Stimulated activated CD8-positive, alpha-beta memory T cell treated with anti-CD3 and anti-CD28 coated beads, Interleukin-7, amount 100 ng/mL, for 4 hours (primary cell): ENCODE data around the gene TRAPPC8.
"Not testable (repeated sequence)": the region's sequence is repeated elsewhere in the genome, so short reads cannot be mapped to it uniquely, and the experiment has no call there.

Experiments used
- DNase-seq, 2 donors: peaks; one replicate each; pipeline ENCODE4 v3.0.0-alpha.2; 2020; ENCODE audit warnings: low read depth in 2 of 2

The TRAPPC8 gene

GRCh38 chr18:31942291-31942998 lies 483 bp downstream of the TRAPPC8 start:
- peak; percentile 2 to 33 for DNase-seq

- no peak for DNase-seq
Measured at GRCh38 chr18:31941010-31941809, 1.7 kb downstream of the TRAPPC8 start.

- DNase-seq = not testable (repeated sequence)
Measured at GRCh38 chr18:31934773-31935172, 8.2 kb downstream of the TRAPPC8 start.

GRCh38 chr18:31931886-31932240 lies 11.1 kb downstream of the TRAPPC8 start:
- DNase-seq = no peak

- no peak for DNase-seq
Measured at GRCh38 chr18:31931163-31931885, 11.6 kb downstream of the TRAPPC8 start.

- no peak for DNase-seq
Measured at GRCh38 chr18:31929273-31929672, 13.7 kb downstream of the TRAPPC8 start.

- not testable (repeated sequence) for DNase-seq
Measured at GRCh38 chr18:31926988-31927387, 15.9 kb downstream of the TRAPPC8 start.

GRCh38 chr18:31920277-31920676 lies 22.7 kb downstream of the TRAPPC8 start:
- no peak for DNase-seq

GRCh38 chr18:31919366-31919765 lies 23.6 kb downstream of the TRAPPC8 start:
- DNase-seq = not testable (repeated sequence)

GRCh38 chr18:31918733-31919132 lies 24.2 kb downstream of the TRAPPC8 start:
- DNase-seq = no peak

GRCh38 chr18:31901063-31901462 lies 41.9 kb downstream of the TRAPPC8 start:
- DNase-seq = no peak

GRCh38 chr18:31899771-31900170 lies 43.2 kb downstream of the TRAPPC8 start:
- DNase-seq = not testable (repeated sequence)

- no peak for DNase-seq
Measured at GRCh38 chr18:31892936-31893335, 50.0 kb downstream of the TRAPPC8 start.

GRCh38 chr18:31891566-31891965 lies 51.4 kb downstream of the TRAPPC8 start:
- no peak for DNase-seq

- no peak for DNase-seq
Measured at GRCh38 chr18:31884020-31884419, 58.9 kb downstream of the TRAPPC8 start.

GRCh38 chr18:31880186-31880898 lies 62.6 kb downstream of the TRAPPC8 start:
- DNase-seq = no peak

- no peak for DNase-seq
Measured at GRCh38 chr18:31878358-31878757, 64.6 kb downstream of the TRAPPC8 start.

- DNase-seq = no peak
Measured at GRCh38 chr18:31877900-31878299, 65.0 kb downstream of the TRAPPC8 start.

- no peak for DNase-seq
Measured at GRCh38 chr18:31876707-31877106, 66.2 kb downstream of the TRAPPC8 start.

GRCh38 chr18:31875301-31875700 lies 67.6 kb downstream of the TRAPPC8 start:
- no peak for DNase-seq

GRCh38 chr18:31863103-31863502 lies 79.8 kb downstream of the TRAPPC8 start:
- DNase-seq = no peak

- no peak for DNase-seq
Measured at GRCh38 chr18:31860488-31860887, 82.4 kb downstream of the TRAPPC8 start.
